ENCODE data around the gene ACBD3. TPM values are rescaled to one million over a fixed set of nuclear protein-coding genes. Genes with fewer than 3 reads are reported as not detected.

Gene ACBD3
- total RNA-seq, result 10 to 100 TPM; 16.3 to 24.4 (median 19.7) TPM
- 10 to 100 TPM in 1 of 2 donors, 1 to 10 TPM in 1; 5.9 to 12.8 TPM for polyA plus RNA-seq

GRCh38 chr1:226186124-226187018, at the start of gene ACBD3:
Gene ACBD3, minus strand, starts transcription at chr1:226186741. Its CDS starts 66 bp downstream, at chr1:226186675.
- H3K9me3 ChIP-seq, result no peaks in the 10 kb centered on the region
- H3K4me1 ChIP-seq, result peaks cover 11 to 23% (median 12%) of the 10 kb centered on the region in 3 donors
- ATAC-seq (peak; percentile 93 to 97 (median 96)), DNase-seq (peak; percentile 83 to 94 (median 86)), FAIRE-seq (no peak)
- peak within 1 kb of the TSS; percentile 89 to 97 (median 95) for H3K4me3 ChIP-seq
- H3K27me3 ChIP-seq, result no peaks in the 10 kb centered on the region
- H3K36me3 ChIP-seq, result no peaks in the 10 kb centered on the region
- no peak for TF ChIP-seq CTCF (IDR thresholded peaks at IDR 0.05)
- intact Hi-C loops (cut with DNase I), result no loop called here
- peak within 1 kb of the TSS; percentile 88 to 93 (median 90) for H3K27ac ChIP-seq
- WGBS, 2 donors, result 0 to 1% methylated on average over 48 to 75 of the region's 75 CpGs

- Histone ChIP-seq H3K36me3 (no peaks in the 10 kb centered on the region), H3K27ac (no peak overlapping the region), H3K4me1 (no peaks in the 10 kb centered on the region), H3K27me3 (no peaks in the 10 kb centered on the region), H3K4me3 (no peak overlapping the region), H3K9me3 (no peaks in the 10 kb centered on the region)
- 92 to 95% methylated on average over 3 of the region's 3 CpGs for WGBS, 2 donors
- FAIRE-seq (no peak), ATAC-seq (no peak), DNase-seq (no peak)
- intact Hi-C loops (cut with DNase I), result no loop called here
- no peak for TF ChIP-seq CTCF (IDR thresholded peaks at IDR 0.05)
Measured at GRCh38 chr1:226233806-226234205, 47.3 kb upstream of the ACBD3 start.

- Histone ChIP-seq H3K36me3 (no peaks in the 10 kb centered on the region), H3K4me3 (no peak overlapping the region), H3K27ac (no peak overlapping the region), H3K27me3 (no peaks in the 10 kb centered on the region), H3K4me1 (no peaks in the 10 kb centered on the region), H3K9me3 (no peaks in the 10 kb centered on the region)
- intact Hi-C loops (cut with DNase I), result no loop called here
- no peak for TF ChIP-seq CTCF (IDR thresholded peaks at IDR 0.05)
- DNase-seq, result no peak
- no peak for ATAC-seq
- 89 to 94% methylated on average over 6 of the region's 6 CpGs for WGBS, 2 donors
- FAIRE-seq, result no peak
Measured at GRCh38 chr1:226233293-226233692, 46.8 kb upstream of the ACBD3 start.

DNA sequence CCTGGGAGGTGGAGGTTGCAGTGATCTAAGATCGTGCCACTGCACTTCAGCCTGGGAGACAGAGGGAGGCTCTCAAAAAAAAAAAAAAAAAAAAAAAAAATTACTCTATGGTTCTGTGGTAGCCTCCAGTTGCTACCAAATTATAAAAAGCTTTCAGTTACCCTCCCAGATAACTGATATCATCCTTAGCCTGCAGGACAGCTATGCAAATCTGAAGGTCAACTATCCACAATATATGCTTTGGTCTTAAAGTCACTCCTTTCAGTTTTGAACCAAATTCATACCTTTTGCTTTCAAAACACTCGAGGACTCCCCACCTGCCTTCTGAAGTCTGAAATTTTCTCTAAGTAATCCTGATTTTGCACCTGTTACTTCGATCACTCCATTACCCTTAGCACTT, 40.1 kb upstream of the ACBD3 start:
- 91 to 93% methylated on average over 3 of the region's 3 CpGs for WGBS, 2 donors
- DNase-seq (no peak), ATAC-seq (no peak), FAIRE-seq (no peak)
- no peak overlapping the region for H3K27ac ChIP-seq
- no peaks in the 10 kb centered on the region for H3K36me3 ChIP-seq
- intact Hi-C loops (cut with DNase I), result no loop called here
- H3K9me3 ChIP-seq, result no peaks in the 10 kb centered on the region
- no peaks in the 10 kb centered on the region for H3K4me1 ChIP-seq
- no peak overlapping the region for H3K4me3 ChIP-seq
- no peaks in the 10 kb centered on the region for H3K27me3 ChIP-seq
- TF ChIP-seq CTCF (IDR thresholded peaks at IDR 0.05), result no peak

- no peaks in the 10 kb centered on the region for H3K4me1 ChIP-seq
- H3K27ac ChIP-seq, result no peak overlapping the region
- peak in 2 of 4 donors; percentile 49 to 65 for ATAC-seq
- intact Hi-C loops (cut with DNase I), result no loop called here
- no peaks in the 10 kb centered on the region for H3K36me3 ChIP-seq
- no peak for FAIRE-seq
- TF ChIP-seq CTCF (IDR thresholded peaks at IDR 0.05), result no peak
- WGBS, 2 donors, result 3% methylated on average over 50 to 55 of the region's 55 CpGs
- peak overlapping the region in 2 of 4 donors; percentile 25 to 40 for H3K4me3 ChIP-seq
- H3K27me3 ChIP-seq, result no peaks in the 10 kb centered on the region
- DNase-seq, result peak in 2 of 6 donors; percentile 66 to 69
- no peaks in the 10 kb centered on the region for H3K9me3 ChIP-seq
Measured at GRCh38 chr1:226223786-226224244, 37.3 kb upstream of the ACBD3 start.

Data from pancreas (tissue), 10 donors.